GM13976 (cell line): Measurements from ENCODE around the gene ASTN2.

ENCODE experiments used
- DNase-seq: peaks from one replicate; pipeline ENCODE4 v3.0.0; 2012; ENCODE audit warnings: low spot score
- CTCF ChIP-seq: IDR thresholded peaks from 2 replicates; pipeline ENCODE4 v1.5.1; 2012; ENCODE audit warnings: borderline replicate concordance, mild to moderate bottlenecking; ENCODE audit not compliant: insufficient read depth; ENCODE audit errors: extremely low read depth, missing control alignments, control extremely low read depth
- in situ Hi-C: fragments of 300-500 bp; cut with MboI; formaldehyde crosslinking; loops from one replicate; pipeline ENCODE4 v1.12.0; 2022; ENCODE audit warnings: low sequenced_read_pairs, mixed read lengths, inconsistent platforms; ENCODE audit not compliant: unreplicated experiment

Gene ASTN2

GRCh38 chr9:116760636-116761035 lies 654.2 kb downstream of the ASTN2 start:
- DNase-seq: no peak
- TF ChIP-seq CTCF: no peak
- in situ Hi-C loops: no loop called here

DNA sequence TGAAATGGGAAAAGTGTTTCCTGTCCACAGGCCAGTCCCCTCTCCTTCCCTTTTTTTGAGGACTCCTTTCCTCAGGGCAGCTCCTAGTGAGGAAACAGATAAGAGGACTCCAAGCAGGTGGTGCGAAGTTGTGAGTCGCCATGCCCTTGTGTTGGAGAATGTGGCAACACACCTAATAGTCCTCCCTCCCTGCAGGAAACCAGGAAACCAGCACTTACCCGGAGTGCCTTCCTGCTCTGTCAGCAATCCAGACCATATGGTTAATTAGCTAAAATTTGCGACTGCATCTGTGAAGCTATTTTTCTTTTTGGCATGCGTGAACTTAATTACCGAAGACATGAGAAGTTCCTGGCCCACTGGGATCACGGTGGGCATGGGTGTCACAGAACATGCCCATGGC lies 657.8 kb downstream of the ASTN2 start:
- in situ Hi-C loops: no loop called here
- DNase-seq: no peak
- TF ChIP-seq CTCF: no peak

GRCh38 chr9:116753389-116753788 lies 661.5 kb downstream of the ASTN2 start:
- in situ Hi-C loops: no loop called here
- DNase-seq: no peak
- no peak for TF ChIP-seq CTCF

DNA sequence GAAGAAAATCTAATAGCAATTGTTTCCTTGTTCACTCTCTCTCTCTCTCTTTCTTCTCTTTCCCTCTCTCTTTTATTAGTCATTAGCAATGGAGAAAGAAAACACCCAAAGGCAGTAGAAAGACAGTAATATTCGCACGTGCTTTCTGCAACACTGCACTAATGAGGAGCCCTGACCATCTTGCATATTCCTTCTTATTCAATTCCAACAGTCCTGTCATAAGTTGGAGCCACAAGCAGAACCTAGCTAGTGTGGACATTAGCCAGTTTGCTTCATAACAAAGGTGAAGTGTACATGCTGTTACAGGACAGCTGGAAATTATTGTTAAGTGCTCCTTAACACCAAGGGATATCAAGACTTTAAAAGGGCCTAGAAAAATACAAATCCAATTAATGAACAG lies 664.3 kb downstream of the ASTN2 start:
- no peak for TF ChIP-seq CTCF
- in situ Hi-C loops: no loop called here

GRCh38 chr9:116749772-116750171 lies 665.1 kb downstream of the ASTN2 start:
- in situ Hi-C loops: loop anchor here (10.0 to 25.0 kb wide), 2 partner anchors 105 to 663 kb away; partner anchors contain the start of gene ASTN2
- TF ChIP-seq CTCF: no peak
- no peak for DNase-seq

More for the DNA sequence above, 664.3 kb downstream of the ASTN2 start:
- DNase-seq: no peak

DNA sequence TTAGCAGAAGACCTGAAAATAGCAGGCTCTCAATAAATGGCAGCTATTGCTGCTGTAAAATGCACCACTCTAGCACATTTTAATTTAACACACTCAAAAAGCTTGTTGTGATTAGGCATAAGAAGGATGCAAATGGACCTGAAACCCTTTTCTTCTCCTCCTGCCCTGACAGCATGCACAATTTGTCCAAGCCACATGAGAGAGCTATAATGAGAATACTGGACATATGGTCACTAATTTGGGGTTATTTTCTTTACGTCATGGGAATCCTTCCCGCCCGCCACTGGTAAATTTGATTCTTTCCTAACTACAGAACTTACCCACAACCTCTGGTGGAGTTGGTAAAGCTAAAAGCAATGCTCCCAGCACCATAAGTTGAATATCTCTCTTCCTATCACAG lies 665.7 kb downstream of the ASTN2 start:
- in situ Hi-C loops: loop anchor here (10.0 to 25.0 kb wide), 2 partner anchors 106 to 663 kb away; partner anchors contain the start of gene ASTN2
- TF ChIP-seq CTCF: no peak
- no peak for DNase-seq
